HepG2 (cell line): ENCODE results near the gene ARMC5. TPM values are rescaled to one million over a fixed set of nuclear protein-coding genes. Genes with fewer than 3 reads are reported as not detected.

Experiments used
- BRD4 ChIP-seq: sonication (generic); formaldehyde crosslinking; IDR thresholded peaks from 2 replicates; pipeline ENCODE4 v1.4.0; 2020; ENCODE audit warnings: missing genetic modification reagents
- ETV6 ChIP-seq: sonication (generic); formaldehyde crosslinking; conservative IDR thresholded peaks from 2 replicates; pipeline ENCODE4 v1.4.0; 2020; ENCODE audit warnings: missing genetic modification reagents
- ONECUT2 ChIP-seq: sonication (generic); formaldehyde crosslinking; IDR thresholded peaks from 2 replicates; pipeline ENCODE4 v1.4.0; 2020; ENCODE audit warnings: missing genetic modification reagents
- POLR2G ChIP-seq: fragments of 200-400 bp; formaldehyde crosslinking; IDR thresholded peaks from 2 replicates; pipeline ENCODE4 v1.6.1; 2018; ENCODE audit warnings: mild to moderate bottlenecking, low read depth, low read length, moderate library complexity
- PRDM15 ChIP-seq: sonication (generic); formaldehyde crosslinking; IDR thresholded peaks from 2 replicates; pipeline ENCODE4 v1.4.0; 2020; ENCODE audit warnings: missing genetic modification reagents
- TARDBP ChIP-seq: sonication (generic); formaldehyde crosslinking; IDR thresholded peaks from 2 replicates; pipeline ENCODE4 v1.8.0; 2022; ENCODE audit warnings: mild to moderate bottlenecking, missing genetic modification reagents
- THAP9 ChIP-seq: sonication (generic); formaldehyde crosslinking; IDR thresholded peaks from 2 replicates; pipeline ENCODE4; 2020; ENCODE audit warnings: missing genetic modification reagents, mild to moderate bottlenecking, borderline replicate concordance
- TMF1 ChIP-seq: sonication (generic); formaldehyde crosslinking; IDR thresholded peaks from 2 replicates; pipeline ENCODE4 v1.8.1; 2022; ENCODE audit warnings: low read depth, missing genetic modification reagents
- TRIM24 ChIP-seq: sonication (generic); formaldehyde crosslinking; IDR thresholded peaks from 2 replicates; pipeline ENCODE4 v1.8.0; 2022; ENCODE audit warnings: mild to moderate bottlenecking, missing genetic modification reagents
- TSC22D2 ChIP-seq: sonication (generic); formaldehyde crosslinking; IDR thresholded peaks from 2 replicates; pipeline ENCODE4 v1.5.1; 2020; ENCODE audit warnings: missing genetic modification reagents, mild to moderate bottlenecking, borderline replicate concordance
- ZBTB42 ChIP-seq: sonication (generic); formaldehyde crosslinking; IDR thresholded peaks from 2 replicates; pipeline ENCODE4 v1.5.0; 2020; ENCODE audit warnings: mild to moderate bottlenecking, missing genetic modification reagents
- ZBTB8A ChIP-seq: sonication (generic); formaldehyde crosslinking; IDR thresholded peaks from 2 replicates; pipeline ENCODE4 v1.4.0; 2020; ENCODE audit warnings: mild to moderate bottlenecking, low read depth, missing genetic modification reagents, borderline replicate concordance
- ZNF17 ChIP-seq: sonication (generic); formaldehyde crosslinking; IDR thresholded peaks from 2 replicates; pipeline ENCODE4 v1.5.0; 2020; ENCODE audit warnings: mild to moderate bottlenecking, missing genetic modification reagents
- ZNF383 ChIP-seq: sonication (generic); formaldehyde crosslinking; IDR thresholded peaks from 2 replicates; pipeline ENCODE4 v1.4.0; 2020; ENCODE audit warnings: missing genetic modification reagents, mild to moderate bottlenecking, borderline replicate concordance
- ZNF547 ChIP-seq: sonication (generic); formaldehyde crosslinking; IDR thresholded peaks from 2 replicates; pipeline ENCODE4 v1.5.1; 2020; ENCODE audit warnings: mild to moderate bottlenecking, missing genetic modification reagents
- ZNF558 ChIP-seq: sonication (generic); formaldehyde crosslinking; IDR thresholded peaks from 2 replicates; pipeline ENCODE4 v1.9.0; 2022; ENCODE audit warnings: mild to moderate bottlenecking, missing genetic modification reagents, borderline replicate concordance
- ZNF687 ChIP-seq: sonication (generic); formaldehyde crosslinking; IDR thresholded peaks from 2 replicates; pipeline ENCODE4 v1.5.1; 2020; ENCODE audit warnings: mild to moderate bottlenecking, missing genetic modification reagents, moderate library complexity
- ZSCAN9 ChIP-seq: IDR thresholded peaks from 2 replicates; pipeline ENCODE4 v1.6.1; 2016; ENCODE audit warnings: borderline replicate concordance
- polyA plus RNA-seq, 8 experiments: library from polyadenylated mRNA; depleted of rRNA in 3 of 8; stranded (reverse) in 7 of 8; unstranded in 1 of 8; fragments of >200 nt; fragmentation: Illumina TruSeq in 4 of 8; extraction: Trizol in 4 of 8; gene quantifications; 2 replicates each; pipeline versions ENCODE4 v1.2.1 to v1.2.3, GENCODE V29; 2011 to 2016; ENCODE audit warnings: low read depth in 4 of 8, missing spikeins in 1 of 8, mixed read lengths in 1 of 8; ENCODE audit not compliant: insufficient read depth in 1 of 8
- total RNA-seq, 5 experiments: library from RNA; depleted of rRNA; stranded (reverse); fragments of >200 nt; fragmentation: Illumina TruSeq; extraction: Trizol; gene quantifications; 2 replicates each; pipeline ENCODE4 v1.2.3, GENCODE V29; 2016; ENCODE audit warnings: low read depth in 1 of 5

The ARMC5 gene
- total and polyA plus RNA-seq, 2 of the 13 experiments (the other 11 are each of a cell fraction or from before 2014, with no cell fraction given): 10.8 to 22.3 TPM

- TF ChIP-seq ZBTB8A (CRISPR knock-in tag) (peak; percentile 65; the same call in 1 of the 2 replicates), TSC22D2 (CRISPR knock-in tag) (no peak), ONECUT2 (CRISPR knock-in tag) (no peak), BRD4 (peak; percentile 90), TMF1 (peak; percentile 90), ZNF17 (CRISPR knock-in tag) (no peak), THAP9 (peak; percentile 90), ZBTB42 (CRISPR knock-in tag) (0 out of 2 replicates have a peak, but pooled peaks have one; percentile 83), POLR2G (peak; percentile 95), ZNF558 (CRISPR knock-in tag) (peak; percentile 97; the same call in 1 of the 2 replicates), ZNF383 (CRISPR knock-in tag) (0 out of 2 replicates have a peak, but pooled peaks have one; percentile 21), ZNF547 (CRISPR knock-in tag) (peak; percentile 97), TARDBP (CRISPR knock-in tag) (peak; percentile 89), ZNF687 (CRISPR knock-in tag) (peak; percentile 96), ETV6 (CRISPR knock-in tag) (peak; percentile 37), PRDM15 (peak; percentile 47), ZSCAN9 (CRISPR knock-in tag) (peak; percentile 47; the same call in 1 of the 2 replicates), TRIM24 (no peak)
Measured at GRCh38 chr16:31458844-31459686, at the start of gene ARMC5 (continued).
